Ovary (tissue), 3 donors: ENCODE measurements around the gene PIP5K1B.

Experiments used
- CTCF ChIP-seq, 3 donors: fragments of 450-650 bp in 2 of 3; fragments of 200-600 bp in 1 of 3; IDR thresholded peaks; one replicate each; pipeline versions ENCODE4 v1.5.1 to v1.8.0; 2016 to 2022; ENCODE audit warnings: antibody characterized with exemption in 3 of 3, mild to moderate bottlenecking in 1 of 3
- EP300 ChIP-seq: sonication (generic); formaldehyde crosslinking; IDR thresholded peaks from one replicate; pipeline ENCODE4 v1.6.1; 2017; ENCODE audit warnings: antibody characterized with exemption
- POLR2A ChIP-seq: fragments of 450-650 bp; IDR thresholded peaks from one replicate; pipeline ENCODE4 v1.6.1; 2017; ENCODE audit warnings: antibody characterized with exemption, mild to moderate bottlenecking, moderate library complexity
- donor health status: DM: no; HTN: no; CAD: no.

- TF ChIP-seq CTCF (IDR thresholded peaks at IDR 0.05) (no peak), EP300 (no peak), POLR2A (no peak)
Measured at GRCh38 chr9:68821911-68822310, 116.9 kb downstream of the PIP5K1B start.
